CD4-positive, alpha-beta T cell treated with Interleukin-17A for 4 hours (primary cell): ENCODE results near the gene KCP.

Experiments used
- DNase-seq: peaks from one replicate; pipeline ENCODE4 v3.0.0-alpha.2; 2020; ENCODE audit warnings: mixed read lengths

Gene KCP

DNA sequence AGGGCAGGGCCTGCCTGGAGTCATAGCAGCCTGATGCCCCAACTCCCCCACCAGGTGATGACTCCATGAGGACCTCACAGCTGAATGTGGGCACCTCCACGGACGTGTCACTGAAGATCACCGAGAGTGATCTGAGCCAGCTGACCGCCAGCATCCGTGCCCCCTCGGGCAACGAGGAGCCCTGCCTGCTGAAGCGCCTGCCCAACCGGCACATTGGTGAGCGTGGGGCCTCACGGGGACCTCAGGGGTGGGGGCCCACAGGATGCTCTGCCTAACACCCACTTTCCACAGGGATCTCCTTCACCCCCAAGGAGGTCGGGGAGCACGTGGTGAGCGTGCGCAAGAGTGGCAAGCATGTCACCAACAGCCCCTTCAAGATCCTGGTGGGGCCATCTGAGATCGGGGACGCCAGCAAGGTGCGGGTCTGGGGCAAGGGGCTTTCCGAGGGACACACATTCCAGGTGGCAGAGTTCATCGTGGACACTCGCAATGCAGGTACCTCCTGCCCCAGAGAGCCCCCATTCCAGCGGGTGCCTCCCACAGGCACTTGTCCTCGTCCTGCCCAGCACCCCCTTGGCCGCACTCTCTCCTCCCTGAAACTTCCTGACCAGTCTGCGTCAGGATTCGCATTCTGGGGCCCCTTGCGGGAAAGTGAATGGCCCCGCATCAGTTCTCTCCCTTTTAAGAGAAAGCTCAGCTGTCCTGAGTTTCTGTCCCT, 57.8 kb downstream of the KCP start:
- DNase-seq, result no peak

DNA sequence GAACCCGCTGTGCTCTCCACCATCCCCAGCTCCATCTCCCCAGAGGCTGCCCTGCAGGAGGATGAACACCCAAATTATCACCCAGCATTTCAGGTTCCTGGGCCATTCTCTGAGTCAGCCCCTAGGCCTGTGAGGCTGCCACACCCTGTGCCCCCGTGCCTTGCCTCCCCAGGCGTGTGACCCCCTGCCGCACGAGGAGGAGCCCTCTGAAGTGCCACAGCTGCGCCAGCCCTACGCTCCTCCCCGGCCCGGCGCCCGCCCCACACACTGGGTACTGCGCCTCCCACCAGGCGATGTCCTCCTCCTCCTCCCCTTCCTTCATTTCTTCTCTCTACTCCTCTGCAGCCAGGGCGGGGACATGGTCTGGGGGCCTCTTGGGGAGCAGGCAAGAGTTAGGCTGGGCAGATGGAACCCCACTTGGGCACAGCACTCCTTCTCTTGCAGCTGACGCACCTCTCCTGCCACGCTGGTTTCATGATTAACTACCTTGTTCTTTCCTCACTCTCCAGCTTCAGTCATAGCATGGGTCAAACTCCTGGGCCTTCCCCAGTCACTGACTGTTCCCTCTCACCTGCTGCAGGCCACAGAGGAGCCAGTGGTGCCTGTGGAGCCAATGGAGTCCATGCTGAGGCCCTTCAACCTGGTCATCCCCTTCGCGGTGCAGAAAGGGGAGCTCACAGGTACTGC, 60.6 kb downstream of the KCP start:
- no peak for DNase-seq

DNA sequence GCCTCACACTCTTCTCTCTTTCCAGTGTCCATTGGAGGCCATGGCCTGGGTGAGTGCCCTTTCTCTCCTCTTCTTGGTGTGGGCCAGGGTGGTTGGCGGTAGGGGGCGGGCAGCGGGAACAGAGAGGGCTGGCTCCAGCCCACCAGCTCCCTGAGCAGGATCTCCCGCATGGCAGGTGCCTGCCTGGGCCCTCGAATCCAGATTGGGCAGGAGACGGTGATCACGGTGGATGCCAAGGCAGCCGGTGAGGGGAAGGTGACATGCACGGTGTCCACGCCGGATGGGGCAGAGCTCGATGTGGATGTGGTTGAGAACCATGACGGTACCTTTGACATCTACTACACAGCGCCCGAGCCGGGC, 61.4 kb downstream of the KCP start:
- no peak for DNase-seq

DNA sequence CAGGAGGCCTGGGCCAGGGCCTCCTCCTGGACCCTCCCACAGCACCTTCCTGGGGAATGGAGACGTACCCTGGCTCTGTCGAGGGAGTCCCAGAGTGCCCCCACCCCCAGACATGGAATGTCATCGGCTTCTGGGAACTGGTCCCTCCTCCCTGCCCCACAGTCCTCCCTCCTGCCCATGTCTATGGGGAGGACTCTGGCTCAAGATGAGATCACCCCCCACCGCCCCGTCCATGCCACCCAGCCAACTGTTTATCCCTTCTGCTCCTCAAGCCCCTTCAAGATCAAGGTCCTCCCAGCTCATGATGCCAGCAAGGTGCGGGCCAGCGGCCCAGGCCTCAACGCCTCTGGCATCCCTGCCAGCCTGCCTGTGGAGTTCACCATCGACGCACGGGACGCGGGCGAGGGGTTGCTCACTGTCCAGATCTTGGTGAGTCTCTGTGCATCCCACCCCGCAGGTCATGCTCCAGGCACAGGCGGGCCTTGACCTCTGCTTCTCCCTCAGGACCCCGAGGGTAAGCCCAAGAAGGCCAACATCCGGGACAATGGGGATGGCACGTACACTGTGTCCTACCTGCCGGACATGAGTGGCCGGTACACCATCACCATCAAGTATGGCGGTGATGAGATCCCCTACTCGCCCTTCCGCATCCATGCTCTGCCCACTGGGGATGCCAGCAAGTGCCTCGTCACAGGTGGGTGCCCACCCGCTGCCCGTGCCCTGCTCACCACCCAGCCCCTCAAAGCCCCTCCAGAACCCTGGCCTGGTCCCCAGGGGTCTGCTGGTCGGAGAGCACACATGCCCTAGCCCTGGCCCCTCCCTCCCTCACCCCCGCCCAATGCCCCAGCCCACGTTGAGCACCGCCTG, 62.0 kb downstream of the KCP start:
- DNase-seq, result no peak

DNA sequence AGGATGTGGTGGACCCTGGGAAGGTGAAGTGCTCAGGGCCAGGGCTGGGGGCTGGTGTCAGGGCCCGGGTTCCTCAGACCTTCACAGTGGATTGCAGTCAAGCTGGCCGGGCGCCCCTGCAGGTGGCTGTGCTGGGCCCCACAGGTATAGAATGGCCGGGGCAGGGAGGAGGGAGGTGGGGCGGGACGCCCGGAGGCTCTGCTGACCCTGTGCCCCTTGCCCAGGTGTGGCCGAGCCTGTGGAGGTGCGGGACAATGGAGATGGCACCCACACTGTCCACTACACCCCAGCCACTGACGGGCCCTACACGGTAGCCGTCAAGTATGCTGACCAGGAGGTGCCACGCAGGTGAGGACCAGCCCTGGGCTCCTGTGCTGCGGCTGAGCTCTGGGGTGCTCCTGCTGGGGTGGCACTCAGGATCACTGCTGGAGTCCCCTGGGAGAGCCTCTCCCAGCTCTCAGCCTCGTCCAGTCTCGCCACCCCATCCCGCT, 62.7 kb downstream of the KCP start:
- DNase-seq, result no peak

DNA sequence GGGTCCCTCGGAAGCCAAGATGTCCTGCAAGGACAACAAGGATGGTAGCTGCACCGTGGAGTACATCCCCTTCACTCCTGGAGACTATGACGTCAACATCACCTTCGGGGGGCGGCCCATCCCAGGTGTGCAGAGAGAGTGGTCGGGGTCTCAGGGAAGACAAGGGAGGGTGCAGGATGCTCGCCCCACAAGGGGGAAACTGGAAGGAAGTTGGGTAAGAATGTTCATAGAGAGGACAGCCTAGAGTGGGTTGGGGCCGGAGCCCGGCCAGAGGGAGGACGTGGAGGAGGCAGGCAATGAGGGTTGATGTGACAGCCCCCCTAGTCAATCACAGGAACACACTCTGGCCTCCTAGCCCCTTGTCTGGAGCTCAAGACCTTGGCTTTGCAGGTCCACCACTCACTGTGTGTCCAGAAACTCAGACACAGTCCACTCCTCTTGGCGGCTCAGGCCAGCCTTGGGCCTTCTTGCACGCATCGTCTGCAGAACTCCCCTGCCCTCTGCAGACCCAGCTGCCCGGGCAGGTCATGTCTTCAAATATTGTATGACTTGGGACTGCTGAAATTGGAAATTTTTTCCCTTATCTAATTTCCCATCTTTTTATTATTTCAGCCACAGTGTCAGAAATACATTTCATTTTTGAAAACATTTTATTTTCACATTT, 63.6 kb downstream of the KCP start:
- DNase-seq, result no peak

DNA sequence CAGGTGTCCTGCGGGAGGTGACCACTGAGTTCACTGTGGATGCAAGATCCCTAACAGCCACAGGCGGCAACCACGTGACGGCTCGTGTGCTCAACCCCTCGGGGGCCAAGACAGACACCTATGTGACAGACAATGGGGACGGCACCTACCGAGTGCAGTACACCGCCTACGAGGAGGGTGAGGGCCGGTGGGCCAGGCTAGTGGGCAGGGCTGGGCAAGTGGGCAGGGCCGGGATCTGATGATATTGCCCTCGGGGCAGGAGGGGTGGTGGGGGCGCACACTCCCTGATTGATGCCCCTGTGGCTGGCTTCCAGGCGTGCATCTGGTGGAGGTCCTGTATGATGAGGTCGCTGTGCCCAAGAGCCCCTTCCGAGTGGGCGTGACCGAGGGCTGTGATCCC, 64.5 kb downstream of the KCP start:
- DNase-seq, result no peak

DNA sequence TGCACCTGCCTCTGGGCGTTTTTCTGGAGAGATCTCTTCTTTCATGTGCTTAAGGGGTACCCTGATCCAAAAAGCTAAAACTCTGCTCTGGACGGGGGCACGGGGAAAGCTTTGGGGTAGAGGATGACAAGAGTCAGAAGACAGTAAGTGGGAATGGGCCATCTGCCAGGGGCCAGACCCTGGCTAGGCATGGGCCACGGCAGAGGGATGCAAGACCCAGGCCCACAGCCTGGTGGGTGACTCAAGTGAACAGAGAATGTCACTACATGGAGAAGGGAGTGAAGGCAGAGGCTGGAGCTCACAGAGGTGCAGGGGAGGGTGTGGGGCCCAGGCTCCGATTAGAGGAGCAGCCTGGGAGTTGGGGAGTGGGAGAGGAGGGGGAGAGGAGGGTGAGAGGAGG, 65.0 kb downstream of the KCP start:
- no peak for DNase-seq

DNA sequence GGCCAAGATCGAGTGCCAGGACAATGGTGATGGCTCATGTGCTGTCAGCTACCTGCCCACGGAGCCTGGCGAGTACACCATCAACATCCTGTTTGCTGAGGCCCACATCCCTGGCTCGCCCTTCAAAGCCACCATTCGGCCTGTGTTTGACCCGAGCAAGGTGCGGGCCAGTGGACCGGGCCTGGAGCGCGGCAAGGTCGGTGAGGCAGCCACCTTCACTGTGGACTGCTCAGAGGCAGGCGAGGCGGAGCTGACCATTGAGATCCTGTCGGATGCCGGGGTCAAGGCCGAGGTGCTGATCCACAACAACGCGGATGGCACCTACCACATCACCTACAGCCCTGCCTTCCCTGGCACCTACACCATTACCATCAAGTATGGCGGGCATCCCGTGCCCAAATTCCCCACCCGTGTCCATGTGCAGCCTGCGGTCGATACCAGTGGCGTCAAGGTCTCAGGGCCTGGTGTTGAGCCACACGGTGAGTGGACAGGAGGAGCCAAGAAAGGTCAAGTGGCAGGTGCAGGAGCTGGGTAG, 65.7 kb downstream of the KCP start:
- DNase-seq, result no peak

DNA sequence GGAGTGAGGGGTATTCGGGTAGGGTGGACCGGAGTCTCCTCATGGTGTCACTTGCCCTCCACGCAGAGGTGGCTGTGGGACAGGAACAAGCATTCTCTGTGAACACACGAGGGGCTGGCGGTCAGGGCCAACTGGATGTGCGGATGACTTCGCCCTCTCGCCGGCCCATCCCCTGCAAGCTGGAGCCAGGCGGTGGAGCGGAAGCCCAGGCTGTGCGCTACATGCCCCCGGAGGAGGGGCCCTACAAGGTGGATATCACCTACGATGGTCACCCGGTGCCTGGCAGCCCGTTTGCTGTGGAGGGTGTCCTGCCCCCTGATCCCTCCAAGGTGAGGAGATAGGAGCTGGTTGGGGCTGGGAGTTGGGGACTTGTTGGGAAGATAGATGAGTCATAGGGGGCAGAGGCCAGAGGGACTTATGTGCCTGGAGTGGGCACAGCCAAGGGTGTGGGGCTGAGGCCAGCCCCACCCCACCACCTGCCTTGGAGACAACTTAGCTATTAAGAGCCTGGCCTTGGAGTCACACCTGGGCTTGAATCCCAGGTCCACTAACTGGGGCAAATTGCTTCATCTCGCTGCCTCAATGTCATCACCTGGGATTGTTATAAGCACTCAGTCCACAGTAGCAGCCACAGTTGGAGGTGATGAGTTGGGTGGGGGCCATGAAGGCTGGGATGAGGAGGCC, 66.4 kb downstream of the KCP start:
- no peak for DNase-seq

DNA sequence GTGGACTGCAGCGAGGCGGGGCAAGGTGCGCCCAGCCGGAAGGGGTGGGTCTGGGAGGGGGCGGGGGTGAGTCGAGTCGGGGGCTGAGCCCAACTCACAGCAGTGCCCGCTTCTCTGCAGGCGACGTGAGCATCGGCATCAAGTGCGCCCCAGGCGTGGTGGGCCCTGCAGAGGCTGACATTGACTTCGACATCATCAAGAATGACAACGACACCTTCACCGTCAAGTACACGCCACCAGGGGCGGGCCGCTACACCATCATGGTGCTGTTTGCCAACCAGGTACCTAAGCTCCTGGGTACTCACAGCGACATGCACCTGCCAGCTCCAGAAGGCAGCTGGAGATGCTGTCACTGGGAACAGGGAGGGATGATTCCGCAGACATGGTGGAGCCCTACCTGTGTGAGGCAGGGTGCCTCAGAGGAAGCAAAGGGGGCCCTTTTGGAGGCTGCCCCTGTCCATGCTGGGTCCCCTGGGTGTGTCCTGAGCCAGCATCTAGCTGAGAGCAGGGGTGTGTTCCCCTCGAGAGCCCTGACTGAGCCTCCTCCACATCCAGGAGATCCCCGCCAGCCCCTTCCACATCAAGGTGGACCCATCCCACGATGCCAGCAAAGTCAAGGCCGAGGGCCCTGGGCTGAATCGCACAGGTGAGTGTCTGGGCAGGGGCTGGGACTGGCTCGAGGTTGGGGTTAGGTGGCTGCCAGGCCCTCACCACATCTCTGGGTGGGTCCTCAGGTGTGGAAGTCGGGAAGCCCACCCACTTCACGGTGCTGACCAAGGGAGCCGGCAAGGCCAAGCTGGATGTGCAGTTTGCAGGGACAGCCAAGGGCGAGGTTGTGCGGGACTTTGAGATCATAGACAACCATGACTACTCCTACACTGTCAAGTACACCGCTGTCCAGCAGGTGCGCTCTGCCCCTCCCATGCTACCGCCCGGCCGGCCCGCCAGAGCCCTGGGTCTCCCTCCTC, 67.6 kb downstream of the KCP start:
- no peak for DNase-seq

DNA sequence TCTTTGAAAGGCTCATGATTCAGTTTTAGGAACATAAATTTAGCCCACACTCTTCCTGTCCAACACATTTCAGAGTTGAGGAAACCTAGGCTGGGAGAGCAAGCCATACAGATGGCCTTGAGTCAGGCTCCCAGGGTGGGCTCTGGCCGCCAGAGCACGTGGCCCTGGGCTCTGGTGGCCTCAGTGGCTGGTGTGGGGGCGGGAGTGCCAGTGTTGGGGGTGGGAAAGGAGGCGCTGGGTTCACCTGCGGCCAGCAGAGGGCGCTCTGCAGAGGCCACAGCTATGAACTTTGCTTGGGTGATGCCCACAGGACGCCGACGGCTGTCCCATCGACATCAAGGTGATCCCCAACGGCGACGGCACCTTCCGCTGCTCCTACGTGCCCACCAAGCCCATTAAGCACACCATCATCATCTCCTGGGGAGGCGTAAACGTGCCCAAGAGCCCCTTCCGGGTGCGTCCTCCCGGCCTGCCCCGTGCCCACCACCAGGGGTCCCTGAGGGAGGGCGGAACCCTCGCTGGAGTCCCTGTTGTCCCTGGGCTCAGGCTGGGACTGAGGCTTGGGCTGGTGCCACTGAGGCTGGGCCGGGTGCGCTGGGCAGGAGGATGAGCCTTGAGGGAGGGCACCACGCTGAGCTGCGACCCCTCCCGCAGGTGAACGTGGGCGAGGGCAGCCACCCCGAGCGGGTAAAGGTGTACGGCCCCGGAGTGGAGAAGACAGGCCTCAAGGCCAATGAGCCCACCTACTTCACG, 68.4 kb downstream of the KCP start:
- peak; percentile 69 for DNase-seq

DNA sequence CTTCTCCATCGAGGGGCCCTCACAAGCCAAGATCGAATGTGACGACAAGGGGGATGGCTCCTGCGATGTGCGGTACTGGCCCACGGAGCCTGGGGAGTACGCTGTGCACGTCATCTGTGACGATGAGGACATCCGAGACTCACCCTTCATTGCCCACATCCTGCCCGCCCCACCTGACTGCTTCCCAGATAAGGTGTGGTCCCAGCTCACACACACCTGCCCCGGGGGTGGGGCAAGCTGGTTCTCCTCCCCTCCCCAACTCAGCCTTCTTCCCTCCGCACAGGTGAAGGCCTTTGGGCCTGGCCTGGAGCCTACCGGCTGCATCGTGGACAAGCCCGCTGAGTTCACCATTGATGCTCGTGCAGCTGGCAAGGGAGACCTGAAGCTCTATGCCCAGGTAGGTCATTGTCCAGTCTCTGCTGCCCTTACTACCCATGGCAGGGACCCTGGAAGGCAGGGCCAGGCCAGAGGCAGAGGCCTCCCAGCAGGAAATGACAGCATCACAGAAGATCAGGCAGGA, 69.3 kb downstream of the KCP start:
- no peak for DNase-seq

DNA sequence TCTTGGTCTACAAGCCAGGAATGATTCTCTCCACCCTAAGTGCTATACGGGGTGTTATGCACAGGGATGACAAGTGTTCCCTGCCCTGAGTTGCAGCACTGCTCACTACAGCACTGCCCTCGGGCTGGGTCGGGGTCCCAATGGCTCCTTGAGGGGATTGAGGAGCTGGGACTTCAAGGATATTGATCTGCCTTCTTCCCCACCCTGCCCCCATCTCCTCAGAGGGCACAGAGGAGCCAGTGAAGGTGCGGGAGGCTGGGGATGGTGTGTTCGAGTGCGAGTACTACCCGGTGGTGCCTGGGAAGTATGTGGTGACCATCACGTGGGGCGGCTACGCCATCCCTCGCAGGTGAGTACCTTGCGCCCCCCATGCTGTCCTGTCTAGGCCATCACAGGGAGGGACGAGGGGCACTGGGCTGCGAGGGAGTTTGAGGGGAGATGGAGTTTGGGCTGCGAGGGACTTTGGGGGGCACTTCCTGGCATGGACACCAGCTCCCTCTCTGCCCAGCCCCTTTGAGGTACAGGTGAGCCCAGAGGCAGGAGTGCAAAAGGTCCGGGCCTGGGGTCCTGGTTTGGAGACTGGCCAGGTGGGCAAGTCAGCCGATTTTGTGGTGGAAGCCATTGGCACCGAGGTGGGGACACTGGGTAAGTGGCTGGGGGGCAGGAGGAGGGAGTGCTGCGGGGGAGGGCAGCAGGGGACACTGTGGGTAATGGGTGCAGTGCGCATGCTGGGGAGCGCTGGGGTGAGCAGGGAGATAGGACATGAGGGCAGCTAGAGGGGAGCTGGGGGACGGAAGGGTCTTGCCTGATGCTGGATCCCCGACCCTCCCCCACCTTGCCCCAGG, 70.0 kb downstream of the KCP start:
- no peak for DNase-seq

DNA sequence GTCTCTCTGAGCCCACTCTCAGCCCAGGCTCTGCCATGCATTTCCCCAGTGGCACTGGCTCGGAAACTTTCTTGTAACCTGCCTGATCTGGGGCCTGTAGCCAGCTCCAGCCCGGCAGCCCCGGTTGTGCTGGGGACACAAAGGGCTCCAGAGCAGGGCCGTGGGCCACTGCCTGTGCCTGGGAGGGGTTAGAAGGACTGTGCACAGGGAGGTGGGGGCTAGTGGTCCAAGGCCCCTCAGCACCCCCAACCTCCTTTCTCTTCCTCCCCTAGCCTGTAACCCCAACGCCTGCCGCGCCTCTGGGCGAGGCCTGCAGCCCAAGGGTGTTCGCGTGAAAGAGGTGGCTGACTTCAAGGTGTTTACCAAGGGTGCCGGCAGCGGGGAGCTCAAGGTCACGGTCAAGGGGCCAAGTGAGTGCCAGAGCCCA, 70.7 kb downstream of the KCP start:
- DNase-seq, result no peak

DNA sequence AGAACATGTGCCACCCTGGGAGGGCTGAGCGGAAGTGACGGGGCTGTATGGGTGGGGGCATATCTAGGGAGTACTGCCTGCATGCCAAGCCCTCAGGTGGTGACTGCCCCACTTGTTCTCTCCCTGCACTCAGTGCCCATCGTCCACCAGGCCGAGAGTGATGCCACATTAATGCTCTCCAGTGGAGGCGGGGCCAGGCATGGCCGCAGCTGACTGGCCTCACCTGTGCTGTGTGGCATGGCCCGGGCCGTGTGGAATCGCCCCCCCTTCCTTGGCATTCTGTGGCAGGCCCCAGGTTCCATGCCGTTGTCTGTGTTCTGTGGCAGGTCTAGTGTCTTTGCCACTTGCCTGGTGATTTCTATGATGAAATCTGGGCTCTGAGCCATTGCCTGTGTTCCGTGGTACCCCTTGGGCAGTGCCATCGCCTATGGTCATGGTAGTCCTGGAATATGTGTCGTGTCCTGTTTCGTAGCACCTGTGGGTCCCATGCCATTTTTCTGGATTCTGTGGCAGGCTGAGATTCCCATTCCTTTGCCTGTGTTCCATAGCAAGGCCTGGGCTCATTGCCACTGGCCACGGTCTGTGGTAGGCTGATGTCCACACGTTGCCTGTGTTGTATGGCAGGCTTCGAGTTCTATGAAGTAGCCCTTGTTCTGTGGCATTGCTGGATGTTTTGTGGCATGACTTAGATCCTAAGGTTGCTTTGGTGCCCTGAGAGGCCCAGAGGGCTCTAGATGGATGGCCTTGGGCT, 71.4 kb downstream of the KCP start:
- DNase-seq, result no peak

DNA sequence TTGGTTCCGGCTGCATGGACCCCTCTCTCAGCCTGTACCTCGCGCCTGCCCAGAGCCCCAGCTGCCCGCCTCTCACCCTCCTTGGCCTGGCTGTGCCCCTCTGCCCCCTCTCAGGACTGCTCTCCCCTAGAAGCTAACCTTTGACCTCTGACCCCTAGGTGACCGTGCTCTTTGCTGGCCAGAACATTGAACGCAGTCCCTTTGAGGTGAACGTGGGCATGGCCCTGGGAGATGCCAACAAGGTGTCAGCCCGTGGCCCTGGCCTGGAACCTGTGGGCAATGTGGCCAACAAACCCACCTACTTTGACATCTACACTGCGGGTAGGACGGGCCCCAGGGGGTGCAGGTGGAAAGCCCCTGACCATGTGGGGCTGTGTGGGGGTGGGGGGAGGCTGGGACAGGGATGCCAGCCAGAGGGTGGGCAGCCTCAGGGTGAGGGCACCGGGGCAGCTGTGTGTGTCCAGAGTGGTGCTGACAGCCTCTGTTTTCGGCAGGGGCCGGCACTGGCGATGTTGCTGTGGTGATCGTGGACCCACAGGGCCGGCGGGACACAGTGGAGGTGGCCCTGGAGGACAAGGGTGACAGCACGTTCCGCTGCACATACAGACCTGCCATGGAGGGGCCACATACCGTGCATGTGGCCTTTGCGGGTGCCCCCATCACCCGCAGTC, 72.3 kb downstream of the KCP start:
- no peak for DNase-seq

DNA sequence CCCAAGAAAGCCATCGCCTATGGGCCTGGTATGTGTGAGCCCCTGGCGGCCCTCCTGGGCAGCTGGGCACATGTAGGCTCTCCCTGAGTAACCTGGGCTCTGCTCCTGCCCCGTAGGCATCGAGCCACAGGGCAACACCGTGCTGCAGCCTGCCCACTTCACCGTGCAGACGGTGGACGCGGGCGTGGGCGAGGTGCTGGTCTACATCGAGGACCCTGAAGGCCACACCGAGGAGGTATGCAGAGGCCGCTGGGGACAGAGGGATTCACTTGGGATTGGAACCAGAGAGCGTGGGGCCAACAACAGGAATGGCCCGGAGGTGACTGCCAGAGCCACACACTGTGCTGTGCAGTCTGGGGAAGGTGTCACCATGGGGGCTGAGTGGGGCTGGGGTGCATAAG, 73.0 kb downstream of the KCP start:
- DNase-seq, result no peak
